Vagina (tissue), 2 donors: Measurements from ENCODE around the gene ACOXL.

Experiments
- POLR2A ChIP-seq, 2 donors: fragments of 450-650 bp; IDR thresholded peaks; one replicate each; pipeline ENCODE4 v1.6.1; 2017; ENCODE audit warnings: antibody characterized with exemption in 2 of 2, mild to moderate bottlenecking in 2 of 2, moderate library complexity in 2 of 2
- POLR2AphosphoS5 ChIP-seq, 2 donors: sonication (generic); formaldehyde crosslinking; IDR thresholded peaks; one replicate each; pipeline ENCODE4 v1.9.0; 2017; ENCODE audit warnings: antibody characterized with exemption in 2 of 2, mild to moderate bottlenecking in 2 of 2, low read depth in 1 of 2; ENCODE audit not compliant: insufficient read depth in 1 of 2
- TF ChIP-seq, protein P1 (sequence below), 3 experiments: fragments of 450-650 bp in 2 of 3; fragments of 200-600 bp in 1 of 3; sonication (generic) in 1 of 3; IDR thresholded peaks; one replicate each; pipeline ENCODE4 v1.5.1; 2017 to 2019; ENCODE audit warnings: antibody characterized with exemption in 3 of 3, mild to moderate bottlenecking in 2 of 3, moderate library complexity in 2 of 3

DNA sequence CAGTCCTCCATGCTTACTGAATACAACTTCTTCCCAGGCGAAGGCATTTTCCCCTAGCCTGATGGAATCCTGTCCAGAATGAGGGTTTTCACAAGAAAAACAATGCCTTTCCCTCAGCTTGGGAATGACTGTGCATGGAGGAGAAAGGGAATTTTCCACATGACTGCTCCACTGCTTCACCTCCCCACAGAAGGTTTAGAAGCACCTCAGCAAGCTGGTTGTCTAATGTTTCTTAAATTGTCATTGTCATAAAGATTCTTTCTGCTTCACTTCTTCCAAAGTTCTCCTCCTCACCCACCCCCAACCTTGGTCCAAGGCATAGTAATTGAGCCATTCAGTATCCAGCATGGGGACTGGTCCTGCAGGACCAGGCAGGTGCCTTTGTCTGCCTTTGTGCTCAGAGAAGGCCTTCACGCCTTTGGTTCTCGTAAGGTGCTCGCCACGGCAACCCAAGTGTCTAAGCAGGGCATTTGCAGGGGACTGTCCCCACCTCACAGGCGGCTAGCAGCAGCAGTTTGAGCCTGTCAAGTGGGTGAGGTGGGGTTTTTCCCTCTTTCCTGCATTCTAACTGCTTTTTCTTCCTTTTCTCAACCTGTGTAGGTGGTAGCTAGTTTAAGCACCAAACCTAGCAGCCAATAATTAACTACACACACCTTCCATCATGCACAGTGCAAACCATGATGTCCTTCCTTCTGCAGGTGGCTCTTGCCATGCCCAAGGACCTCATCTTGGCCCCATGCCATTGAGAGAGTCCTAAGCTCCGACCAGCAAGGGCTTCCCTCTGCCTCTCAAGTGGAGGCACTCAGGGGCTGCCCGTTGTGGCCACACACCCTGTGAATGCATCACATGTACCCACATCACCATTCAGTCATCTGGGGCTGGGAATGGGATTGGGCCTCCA, 322.7 kb downstream of the ACOXL start:
- TF ChIP-seq, protein P1, sequence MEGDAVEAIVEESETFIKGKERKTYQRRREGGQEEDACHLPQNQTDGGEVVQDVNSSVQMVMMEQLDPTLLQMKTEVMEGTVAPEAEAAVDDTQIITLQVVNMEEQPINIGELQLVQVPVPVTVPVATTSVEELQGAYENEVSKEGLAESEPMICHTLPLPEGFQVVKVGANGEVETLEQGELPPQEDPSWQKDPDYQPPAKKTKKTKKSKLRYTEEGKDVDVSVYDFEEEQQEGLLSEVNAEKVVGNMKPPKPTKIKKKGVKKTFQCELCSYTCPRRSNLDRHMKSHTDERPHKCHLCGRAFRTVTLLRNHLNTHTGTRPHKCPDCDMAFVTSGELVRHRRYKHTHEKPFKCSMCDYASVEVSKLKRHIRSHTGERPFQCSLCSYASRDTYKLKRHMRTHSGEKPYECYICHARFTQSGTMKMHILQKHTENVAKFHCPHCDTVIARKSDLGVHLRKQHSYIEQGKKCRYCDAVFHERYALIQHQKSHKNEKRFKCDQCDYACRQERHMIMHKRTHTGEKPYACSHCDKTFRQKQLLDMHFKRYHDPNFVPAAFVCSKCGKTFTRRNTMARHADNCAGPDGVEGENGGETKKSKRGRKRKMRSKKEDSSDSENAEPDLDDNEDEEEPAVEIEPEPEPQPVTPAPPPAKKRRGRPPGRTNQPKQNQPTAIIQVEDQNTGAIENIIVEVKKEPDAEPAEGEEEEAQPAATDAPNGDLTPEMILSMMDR (IDR thresholded peaks at IDR 0.05): no peak
- TF ChIP-seq POLR2A (IDR thresholded peaks at IDR 0.05): no peak
- no peak for TF ChIP-seq POLR2AphosphoS5 (IDR thresholded peaks at IDR 0.05; ENCODE audit: insufficient read depth in 1 of 2, low read depth in 1 of 2)
